HepG2 (cell line): ENCODE measurements around the gene DGUOK. TPM values are rescaled to one million over a fixed set of nuclear protein-coding genes. Genes with fewer than 3 reads are reported as not detected.

Experiments
- ATAC-seq: fragments of 200-7000 bp; cut with Tn5 transposase; 3 replicates; pipeline ENCODE4 v1.9.1; 2020; ENCODE audit warnings: mild to moderate bottlenecking, moderate library complexity
- BruUV-seq: library from RNA; stranded (reverse); fragments of 400-500 nt; replicated peaks from 2 replicates; lab custom pipeline; 2021; lab: Mats Ljungman, UMichigan
- CTCF ChIA-PET: fragments of 300-600 bp; formaldehyde crosslinking; extraction: SDS; loops from one replicate; lab custom pipeline; 2021; ENCODE audit warnings: low total read pairs, inconsistent platforms, low intra/inter-chr PET ratio; lab: Yijun Ruan, JAX
- POLR2A ChIA-PET: fragments of 350-600 bp; sonication (Branson Sonifier 250); formaldehyde crosslinking; loops from one replicate; lab custom pipeline; 2020; ENCODE audit warnings: antibody characterized with exemption, inconsistent platforms; lab: Yijun Ruan, JAX
- DNase-seq: peaks from one replicate; pipeline ENCODE4 v3.0.0-alpha.2; 2015; ENCODE audit warnings: low spot score
- FAIRE-seq: peaks from 3 replicates; lab custom pipeline; 2011; peaks lifted over from hg19 to GRCh38; lab: Jason Lieb, UNC
- H2AFZ ChIP-seq: one replicate; pipeline ENCODE4 v1.6.1; 2011; ENCODE audit warnings: low read length, inconsistent platforms
- H3K27ac ChIP-seq: fragments of 300-600 bp; 3 replicates; pipeline ENCODE4 v1.8.0; 2011; ENCODE audit warnings: mixed run types, mild to moderate bottlenecking, mixed read lengths, low read length, inconsistent platforms; ENCODE audit not compliant: insufficient read depth; ENCODE audit errors: extremely low read length
- H3K27me3 ChIP-seq, 2 experiments: fragments of 200-600 bp in 1 of 2; 2 replicates in 1 of 2; 3 replicates in 1 of 2; pipeline versions ENCODE4 v1.6.0 to v1.8.0; 2011; ENCODE audit warnings: low read length in 2 of 2, mild to moderate bottlenecking in 2 of 2, moderate library complexity in 2 of 2, inconsistent platforms in 1 of 2; ENCODE audit not compliant: insufficient read depth in 2 of 2, control insufficient read depth in 1 of 2
- H3K36me3 ChIP-seq, 2 experiments: fragments of 200-600 bp in 1 of 2; replicated peaks in 1 of 2; 2 replicates in 1 of 2; 3 replicates in 1 of 2; pipeline versions ENCODE4 v1.5.1 to v1.8.0; 2011; ENCODE audit warnings: low read length in 2 of 2, inconsistent platforms in 1 of 2; ENCODE audit not compliant: insufficient read depth in 2 of 2, control insufficient read depth in 1 of 2
- H3K4me1 ChIP-seq: 2 replicates; pipeline ENCODE4 v1.5.1; 2012; ENCODE audit warnings: low read length, inconsistent platforms; ENCODE audit not compliant: insufficient read depth
- H3K4me2 ChIP-seq: 2 replicates; pipeline ENCODE4 v1.6.0; 2011; ENCODE audit warnings: low read depth, low read length, inconsistent platforms
- H3K4me3 ChIP-seq, 3 experiments: fragments of 200-600 bp in 1 of 3; sonication (generic), shearing (Covaris generic) in 1 of 3; replicated peaks in 1 of 3; 2 replicates each; pipeline ENCODE4 v1.5.1; 2011 to 2016; ENCODE audit warnings: low read length in 3 of 3, inconsistent platforms in 2 of 3, low read depth in 2 of 3, mild to moderate bottlenecking in 2 of 3, control low read depth in 1 of 3, mixed read lengths in 1 of 3; ENCODE audit not compliant: insufficient read depth in 1 of 3
- H3K79me2 ChIP-seq: one replicate; pipeline ENCODE4 v1.6.1; 2011; ENCODE audit warnings: low read length, inconsistent platforms; ENCODE audit not compliant: insufficient read depth
- H3K9ac ChIP-seq: 2 replicates; pipeline ENCODE4 v1.6.0; 2011; ENCODE audit warnings: mild to moderate bottlenecking, low read depth, low read length, inconsistent platforms; ENCODE audit not compliant: insufficient read depth
- H3K9me3 ChIP-seq: 2 replicates; pipeline ENCODE4 v1.5.1; 2012; ENCODE audit warnings: mild to moderate bottlenecking, low read length
- H4K20me1 ChIP-seq: 2 replicates; pipeline ENCODE4 v1.6.0; 2011; ENCODE audit warnings: inconsistent platforms, mild to moderate bottlenecking, low read length, moderate library complexity; ENCODE audit not compliant: insufficient read depth
- GFI1 ChIP-seq: sonication (generic); formaldehyde crosslinking; IDR thresholded peaks from 2 replicates; pipeline ENCODE4 v1.5.0; 2020; ENCODE audit warnings: missing genetic modification reagents, mild to moderate bottlenecking, borderline replicate concordance
- NPAS2 ChIP-seq: sonication (generic); formaldehyde crosslinking; IDR thresholded peaks from 2 replicates; pipeline ENCODE4 v1.8.0; 2022; ENCODE audit warnings: mild to moderate bottlenecking, missing genetic modification reagents, borderline replicate concordance
- TCF12 ChIP-seq, 2 experiments: fragments of 450-650 bp in 1 of 2; sonication (generic) in 1 of 2; formaldehyde crosslinking in 1 of 2; IDR thresholded peaks; 2 replicates each; pipeline versions ENCODE4 v1.6.1 to v1.8.0; 2017 to 2022; ENCODE audit warnings: antibody characterized with exemption in 1 of 2, mild to moderate bottlenecking in 1 of 2, missing genetic modification reagents in 1 of 2, moderate library complexity in 1 of 2
- TFAP4 ChIP-seq: sonication (generic); IDR thresholded peaks from 2 replicates; pipeline ENCODE4 v1.6.1; 2016; ENCODE audit warnings: low read depth, borderline replicate concordance
- ZBTB21 ChIP-seq: sonication (generic); formaldehyde crosslinking; IDR thresholded peaks from 2 replicates; pipeline ENCODE4 v1.4.0; 2020; ENCODE audit warnings: missing genetic modification reagents
- ZNF225 ChIP-seq: sonication (generic); formaldehyde crosslinking; IDR thresholded peaks from 2 replicates; pipeline ENCODE4 v1.4.0; 2020; ENCODE audit warnings: mild to moderate bottlenecking, missing genetic modification reagents
- ZNF24 ChIP-seq: fragments of 450-650 bp; IDR thresholded peaks from 2 replicates; pipeline ENCODE4 v1.6.1; 2017; ENCODE audit warnings: antibody characterized with exemption, mild to moderate bottlenecking
- ZNF614 ChIP-seq: IDR thresholded peaks from 2 replicates; pipeline ENCODE4 v1.6.1; 2018; ENCODE audit warnings: missing biosample characterization, missing genetic modification reagents, inconsistent platforms, borderline replicate concordance
- ZSCAN9 ChIP-seq: IDR thresholded peaks from 2 replicates; pipeline ENCODE4 v1.6.1; 2016; ENCODE audit warnings: borderline replicate concordance
- WGBS: methylation state at CpG from one replicate; pipeline ENCODE4 v1.1.6; 2017; ENCODE audit warnings: low lambda C conversion rate; 5-methylcytosine and 5-hydroxymethylcytosine counted together
- in situ Hi-C: cut with HindIII; loops from 2 replicates; pipeline ENCODE4 v1.10.0; 2017; ENCODE audit warnings: low pct_unique_long_range_greater_than_20kb; ENCODE audit not compliant: extremely low pct_ligation_motif_present
- intact Hi-C: fragments of 100-400 bp; cut with micrococcal nuclease; formaldehyde crosslinking; loops from one replicate; pipeline ENCODE4 v1.10.0; 2022; ENCODE audit not compliant: unreplicated experiment
- polyA plus RNA-seq, 8 experiments: library from polyadenylated mRNA; depleted of rRNA in 3 of 8; stranded (reverse) in 7 of 8; unstranded in 1 of 8; fragments of >200 nt; fragmentation: Illumina TruSeq in 4 of 8; extraction: Trizol in 4 of 8; gene quantifications; 2 replicates each; pipeline versions ENCODE4 v1.2.1 to v1.2.3, GENCODE V29; 2011 to 2016; ENCODE audit warnings: low read depth in 4 of 8, missing spikeins in 1 of 8, mixed read lengths in 1 of 8; ENCODE audit not compliant: insufficient read depth in 1 of 8
- total RNA-seq, 5 experiments: library from RNA; depleted of rRNA; stranded (reverse); fragments of >200 nt; fragmentation: Illumina TruSeq; extraction: Trizol; gene quantifications; 2 replicates each; pipeline ENCODE4 v1.2.3, GENCODE V29; 2016; ENCODE audit warnings: low read depth in 1 of 5
- TF ChIP-seq, protein P1 (sequence below): sonication (generic); formaldehyde crosslinking; IDR thresholded peaks from 2 replicates; pipeline ENCODE4 v1.4.0; 2020; ENCODE audit warnings: missing genetic modification reagents, borderline replicate concordance
- TF ChIP-seq, protein P2 (sequence below): sonication (generic); formaldehyde crosslinking; IDR thresholded peaks from 2 replicates; pipeline ENCODE4 v1.8.1; 2023; ENCODE audit warnings: mild to moderate bottlenecking, moderate library complexity, missing genetic modification reagents
- TF ChIP-seq, protein P3 (sequence below): sonication (generic); formaldehyde crosslinking; IDR thresholded peaks from 2 replicates; pipeline ENCODE4 v1.4.0; 2020; ENCODE audit warnings: missing genetic modification reagents

DGUOK gene
- total and polyA plus RNA-seq, 2 of the 13 experiments (the other 11 are each of a cell fraction or from before 2014, with no cell fraction given): 105 to 137 TPM

DNA sequence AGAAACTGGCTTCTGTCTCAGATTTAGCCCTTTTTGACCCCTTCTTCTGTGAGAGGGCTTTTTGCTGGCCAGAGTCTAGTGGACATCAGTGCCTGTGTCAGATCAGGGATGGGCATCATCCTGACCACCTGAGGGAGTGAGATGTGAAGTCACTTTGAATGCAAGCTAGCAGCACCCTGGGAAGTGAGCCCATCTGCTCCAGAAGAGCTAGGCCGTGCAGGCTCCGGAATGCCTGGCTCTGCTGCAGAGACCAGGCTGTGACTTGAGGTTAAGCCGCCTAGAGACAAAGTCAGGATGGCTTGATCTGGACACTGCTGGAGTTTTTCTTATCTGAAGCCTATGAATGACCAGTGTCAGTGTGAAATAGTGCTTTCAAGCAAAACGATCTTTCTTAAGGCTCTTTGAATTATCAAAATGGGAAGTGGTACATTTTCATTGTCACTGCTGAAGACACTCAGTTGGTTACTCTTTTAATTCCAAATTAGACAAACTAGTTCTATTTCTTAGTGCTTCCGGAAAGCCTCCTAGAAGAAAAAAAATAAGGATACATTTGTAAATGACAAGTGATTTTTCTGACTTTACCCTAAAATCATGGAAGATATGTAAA is 20.8 kb downstream of the DGUOK start:
- no peak overlapping the region for H3K9ac ChIP-seq
- no peak for TF ChIP-seq GFI1 (CRISPR knock-in tag)
- TF ChIP-seq, protein P1, sequence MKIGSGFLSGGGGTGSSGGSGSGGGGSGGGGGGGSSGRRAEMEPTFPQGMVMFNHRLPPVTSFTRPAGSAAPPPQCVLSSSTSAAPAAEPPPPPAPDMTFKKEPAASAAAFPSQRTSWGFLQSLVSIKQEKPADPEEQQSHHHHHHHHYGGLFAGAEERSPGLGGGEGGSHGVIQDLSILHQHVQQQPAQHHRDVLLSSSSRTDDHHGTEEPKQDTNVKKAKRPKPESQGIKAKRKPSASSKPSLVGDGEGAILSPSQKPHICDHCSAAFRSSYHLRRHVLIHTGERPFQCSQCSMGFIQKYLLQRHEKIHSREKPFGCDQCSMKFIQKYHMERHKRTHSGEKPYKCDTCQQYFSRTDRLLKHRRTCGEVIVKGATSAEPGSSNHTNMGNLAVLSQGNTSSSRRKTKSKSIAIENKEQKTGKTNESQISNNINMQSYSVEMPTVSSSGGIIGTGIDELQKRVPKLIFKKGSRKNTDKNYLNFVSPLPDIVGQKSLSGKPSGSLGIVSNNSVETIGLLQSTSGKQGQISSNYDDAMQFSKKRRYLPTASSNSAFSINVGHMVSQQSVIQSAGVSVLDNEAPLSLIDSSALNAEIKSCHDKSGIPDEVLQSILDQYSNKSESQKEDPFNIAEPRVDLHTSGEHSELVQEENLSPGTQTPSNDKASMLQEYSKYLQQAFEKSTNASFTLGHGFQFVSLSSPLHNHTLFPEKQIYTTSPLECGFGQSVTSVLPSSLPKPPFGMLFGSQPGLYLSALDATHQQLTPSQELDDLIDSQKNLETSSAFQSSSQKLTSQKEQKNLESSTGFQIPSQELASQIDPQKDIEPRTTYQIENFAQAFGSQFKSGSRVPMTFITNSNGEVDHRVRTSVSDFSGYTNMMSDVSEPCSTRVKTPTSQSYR (CRISPR knock-in tag): no peak
- TF ChIP-seq ZSCAN9 (CRISPR knock-in tag): no peak
- no peak for TF ChIP-seq ZBTB21 (CRISPR knock-in tag)
- no peak for TF ChIP-seq ZNF614
- TF ChIP-seq ZNF24: no peak
- TF ChIP-seq ZNF225 (CRISPR knock-in tag): no peak
- TF ChIP-seq, protein P2, sequence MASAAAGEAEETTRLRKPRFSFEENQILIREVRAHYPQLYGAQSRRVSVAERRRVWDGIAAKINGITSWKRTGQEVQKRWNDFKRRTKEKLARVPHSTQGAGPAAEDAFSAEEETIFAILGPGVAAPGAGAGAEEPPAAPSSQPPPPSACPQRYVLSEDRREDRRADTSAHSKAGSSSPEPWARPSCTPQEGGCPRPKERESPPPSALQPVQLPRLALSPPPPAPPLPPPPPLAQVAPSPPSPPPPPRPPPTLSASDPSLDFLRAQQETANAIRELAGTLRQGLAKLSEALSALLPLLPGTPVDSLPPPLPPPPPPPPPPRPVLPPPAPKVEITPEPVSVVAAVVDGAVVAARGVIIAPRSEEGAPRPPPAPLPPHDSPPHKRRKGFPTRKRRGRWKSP (CRISPR knock-in tag): no peak
- no peak for TF ChIP-seq TCF12 (IDR thresholded peaks at IDR 0.05)
- no peak for TF ChIP-seq TCF12 (CRISPR knock-in tag; IDR thresholded peaks at IDR 0.05)
- no peak for TF ChIP-seq NPAS2
- TF ChIP-seq TFAP4: no peak
- TF ChIP-seq, protein P3, sequence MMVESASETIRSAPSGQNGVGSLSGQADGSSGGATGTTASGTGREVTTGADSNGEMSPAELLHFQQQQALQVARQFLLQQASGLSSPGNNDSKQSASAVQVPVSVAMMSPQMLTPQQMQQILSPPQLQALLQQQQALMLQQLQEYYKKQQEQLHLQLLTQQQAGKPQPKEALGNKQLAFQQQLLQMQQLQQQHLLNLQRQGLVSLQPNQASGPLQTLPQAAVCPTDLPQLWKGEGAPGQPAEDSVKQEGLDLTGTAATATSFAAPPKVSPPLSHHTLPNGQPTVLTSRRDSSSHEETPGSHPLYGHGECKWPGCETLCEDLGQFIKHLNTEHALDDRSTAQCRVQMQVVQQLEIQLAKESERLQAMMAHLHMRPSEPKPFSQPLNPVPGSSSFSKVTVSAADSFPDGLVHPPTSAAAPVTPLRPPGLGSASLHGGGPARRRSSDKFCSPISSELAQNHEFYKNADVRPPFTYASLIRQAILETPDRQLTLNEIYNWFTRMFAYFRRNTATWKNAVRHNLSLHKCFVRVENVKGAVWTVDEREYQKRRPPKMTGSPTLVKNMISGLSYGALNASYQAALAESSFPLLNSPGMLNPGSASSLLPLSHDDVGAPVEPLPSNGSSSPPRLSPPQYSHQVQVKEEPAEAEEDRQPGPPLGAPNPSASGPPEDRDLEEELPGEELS (CRISPR knock-in tag): no peak
- TF ChIP-seq, all 625 proteins: peak for 0
- intact Hi-C loops: no loop called here
- ChIA-PET CTCF (no interaction called here), POLR2A (no interaction called here)
- Histone ChIP-seq H3K79me2 (peaks cover 18% of the 10 kb centered on the region), H4K20me1 (no peaks in the 10 kb centered on the region; the same call in 1 of the 2 replicates), H3K27me3 (no peaks in the 10 kb centered on the region), H3K9me3 (no peaks in the 10 kb centered on the region), H3K4me2 (no peak overlapping the region), H2AFZ (no peak overlapping the region), H3K27ac (no peak overlapping the region), H3K4me3 (no peak overlapping the region), H3K36me3 (peaks cover 49 to 95% of the 10 kb centered on the region in 2 experiments), H3K4me1 (no peaks in the 10 kb centered on the region)
- DNase-seq (no peak), FAIRE-seq (no peak), ATAC-seq (no peak)
- in situ Hi-C loops: no loop called here
- 94% methylated on average over 5 of the region's 5 CpGs for WGBS
- no TSS peak for BruUV-seq
